HUES64 (cell line): ENCODE measurements around the gene ATP1A1.
A peak's percentile ranks its signal among the peaks of the same experiment; 100 is the strongest.

Experiments
- H3K27ac ChIP-seq: 2 replicates; pipeline ENCODE4 v1.7.0; 2013; ENCODE audit warnings: low read depth, low read length, inconsistent platforms
- H3K27me3 ChIP-seq: 2 replicates; pipeline ENCODE4 v1.6.1; 2013; ENCODE audit warnings: mild to moderate bottlenecking, low read length; ENCODE audit not compliant: insufficient read depth
- H3K36me3 ChIP-seq: 2 replicates; pipeline ENCODE4 v1.6.1; 2013; ENCODE audit warnings: mild to moderate bottlenecking, low read length; ENCODE audit not compliant: insufficient read depth
- H3K4me1 ChIP-seq: 2 replicates; pipeline ENCODE4 v1.6.1; 2013; ENCODE audit warnings: mild to moderate bottlenecking, low read length, moderate library complexity; ENCODE audit not compliant: insufficient read depth
- H3K4me3 ChIP-seq: 2 replicates; pipeline ENCODE4 v1.5.1; 2013; ENCODE audit warnings: mild to moderate bottlenecking, low read length, moderate library complexity
- H3K9ac ChIP-seq: 2 replicates; pipeline ENCODE4 v1.6.1; 2013; ENCODE audit warnings: mild to moderate bottlenecking, low read depth, low read length
- H3K9me3 ChIP-seq: 2 replicates; pipeline ENCODE4 v1.6.1; 2013; ENCODE audit warnings: low read depth, low read length; ENCODE audit not compliant: insufficient read depth
- WGBS: fragments of 150-250, 120-280 bp; methylation state at CpG from one replicate; pipeline ENCODE4 v1.1.7; 2013; ENCODE audit warnings: missing lambda C conversion rate; 5-methylcytosine and 5-hydroxymethylcytosine counted together

Gene ATP1A1

DNA sequence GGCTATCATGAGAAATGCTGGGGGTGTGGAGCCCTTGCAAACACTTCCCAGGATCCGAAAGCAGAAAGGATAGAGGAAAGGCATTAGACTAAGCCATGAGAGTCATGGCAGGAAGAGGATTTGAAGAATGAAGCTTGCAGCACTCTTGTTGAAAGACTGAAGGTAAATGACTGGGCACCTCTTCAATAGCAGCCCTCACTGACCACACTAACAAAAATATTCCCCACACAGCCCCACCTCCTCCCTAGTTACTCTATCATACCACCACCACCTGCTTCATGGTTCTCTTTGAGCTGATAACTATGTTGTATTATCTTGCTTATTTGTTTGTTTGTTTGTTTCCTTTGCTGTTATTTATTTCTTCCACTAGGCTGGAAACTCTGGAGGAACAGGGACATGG lies 13.2 kb upstream of the ATP1A1 start:
- Histone ChIP-seq H3K4me3 (no peak overlapping the region), H3K27ac (no peak overlapping the region), H3K36me3 (no peaks in the 10 kb centered on the region), H3K27me3 (no peaks in the 10 kb centered on the region), H3K4me1 (peaks cover 11% of the 10 kb centered on the region), H3K9me3 (no peaks in the 10 kb centered on the region), H3K9ac (no peak overlapping the region)
- 78% methylated on average over 1 of the region's 1 CpG for WGBS

DNA sequence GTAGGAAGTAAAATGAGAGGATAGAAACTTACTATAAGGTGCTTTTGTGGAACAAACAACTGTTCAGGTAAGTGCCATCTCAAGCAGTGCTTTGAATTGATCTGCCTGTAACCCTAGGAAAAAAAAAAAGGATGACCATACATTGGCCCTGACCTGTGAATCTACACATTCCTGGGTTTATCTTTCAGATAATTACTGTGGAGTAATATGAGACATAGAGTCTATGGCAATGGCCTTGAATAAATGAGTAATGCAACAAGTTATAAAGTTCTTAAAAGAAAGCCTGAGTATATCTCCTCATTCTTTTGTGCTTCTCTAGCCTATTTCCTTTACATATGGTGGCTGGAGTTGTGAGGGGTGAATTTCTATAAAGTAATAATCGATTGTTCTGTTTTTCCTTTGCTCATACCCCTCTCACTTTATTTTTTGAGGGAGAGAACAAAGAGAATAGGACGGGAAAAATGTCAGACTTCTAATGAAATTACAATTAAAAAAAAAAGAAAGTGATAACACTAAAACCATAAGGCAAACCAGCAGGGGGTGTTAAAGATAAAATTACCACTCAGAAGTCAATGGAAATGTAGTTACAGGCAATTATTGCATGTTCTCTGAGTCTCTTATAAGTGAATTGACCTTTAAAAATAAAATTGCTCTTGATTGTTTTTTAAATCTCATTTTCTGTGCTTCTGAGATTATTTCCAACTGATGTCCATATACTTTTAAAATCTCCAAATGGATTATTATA lies 12.4 kb upstream of the ATP1A1 start:
- H3K27me3 ChIP-seq: no peaks in the 10 kb centered on the region
- no peak overlapping the region for H3K9ac ChIP-seq
- WGBS: no CpG with 5 or more reads among the region's 2 CpGs
- H3K36me3 ChIP-seq: no peaks in the 10 kb centered on the region
- H3K27ac ChIP-seq: no peak overlapping the region
- H3K9me3 ChIP-seq: no peaks in the 10 kb centered on the region
- peaks cover 11% of the 10 kb centered on the region for H3K4me1 ChIP-seq
- H3K4me3 ChIP-seq: no peak overlapping the region

DNA sequence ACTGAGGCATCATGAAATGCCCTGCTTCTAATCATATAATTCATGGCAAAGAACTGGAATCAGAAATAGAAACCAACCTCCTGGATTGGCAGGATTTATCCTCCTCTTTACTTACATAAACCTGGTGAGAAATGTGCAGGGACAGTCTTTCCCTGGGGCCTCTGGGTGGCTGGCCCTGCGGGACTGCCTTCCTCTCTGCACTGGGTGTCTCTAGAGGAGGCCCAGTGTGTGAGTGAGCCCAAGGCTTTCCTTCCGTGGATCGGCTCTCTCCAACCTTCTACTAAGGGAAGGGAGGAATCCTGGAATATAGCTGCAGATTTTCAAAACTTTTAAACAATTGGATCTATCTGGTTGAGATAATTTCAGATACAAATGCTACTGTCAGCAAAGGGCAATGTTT lies 11.4 kb upstream of the ATP1A1 start:
- Histone ChIP-seq H3K9ac (no peak overlapping the region), H3K27me3 (no peaks in the 10 kb centered on the region), H3K4me1 (peaks cover 11% of the 10 kb centered on the region), H3K9me3 (no peaks in the 10 kb centered on the region), H3K27ac (no peak overlapping the region), H3K4me3 (no peak overlapping the region), H3K36me3 (no peaks in the 10 kb centered on the region)
- 83% methylated on average over 1 of the region's 3 CpGs for WGBS

DNA sequence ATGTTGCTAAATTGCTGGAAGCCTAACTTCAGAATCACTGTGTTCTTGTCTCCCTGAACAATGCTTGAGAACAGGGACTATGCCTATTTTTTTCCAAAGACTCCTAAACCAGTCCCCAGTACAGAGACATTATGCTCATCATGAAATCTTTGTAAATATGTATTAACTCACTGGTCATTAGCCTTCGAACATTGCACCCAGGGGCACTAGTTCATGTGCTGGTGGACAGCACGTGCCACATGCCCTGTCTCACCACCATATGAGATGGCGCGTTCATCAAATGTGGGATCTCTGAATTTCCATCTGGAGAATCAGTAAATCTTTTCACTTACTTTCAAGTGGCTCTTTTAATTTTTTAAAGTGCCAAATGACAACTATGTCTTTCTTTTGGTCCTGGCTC lies 11.0 kb upstream of the ATP1A1 start:
- H3K27me3 ChIP-seq: no peaks in the 10 kb centered on the region
- H3K36me3 ChIP-seq: no peaks in the 10 kb centered on the region
- no peak overlapping the region for H3K4me3 ChIP-seq
- peaks cover 11% of the 10 kb centered on the region for H3K4me1 ChIP-seq
- no peak overlapping the region for H3K27ac ChIP-seq
- H3K9ac ChIP-seq: no peak overlapping the region
- 97% methylated on average over 4 of the region's 4 CpGs for WGBS
- H3K9me3 ChIP-seq: no peaks in the 10 kb centered on the region

DNA sequence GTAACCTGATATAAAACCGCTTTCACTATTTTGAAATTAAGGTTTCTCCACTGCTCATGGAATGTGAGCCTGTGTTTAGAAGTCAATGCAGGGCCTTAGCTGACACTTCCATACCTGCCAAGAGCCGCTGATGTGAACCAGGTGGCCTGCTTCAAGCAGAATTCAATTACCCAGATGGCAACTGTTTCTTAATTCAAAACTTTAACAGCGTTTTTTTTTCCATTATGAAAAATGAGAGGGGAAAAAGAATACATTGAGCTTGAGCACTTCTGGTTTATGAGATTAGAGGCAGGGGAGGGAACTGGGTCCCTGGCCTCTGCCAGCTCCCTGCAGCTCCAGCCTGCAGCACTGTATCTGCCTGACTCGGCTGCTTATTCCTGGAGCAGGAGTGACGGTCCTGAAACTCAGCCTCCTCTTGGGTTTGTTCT lies 7.7 kb upstream of the ATP1A1 start:
- 89% methylated on average over 4 of the region's 5 CpGs for WGBS
- Histone ChIP-seq H3K36me3 (no peaks in the 10 kb centered on the region), H3K9ac (no peak overlapping the region), H3K9me3 (no peaks in the 10 kb centered on the region), H3K27ac (no peak overlapping the region), H3K4me1 (no peaks in the 10 kb centered on the region), H3K27me3 (no peaks in the 10 kb centered on the region), H3K4me3 (no peak overlapping the region)

DNA sequence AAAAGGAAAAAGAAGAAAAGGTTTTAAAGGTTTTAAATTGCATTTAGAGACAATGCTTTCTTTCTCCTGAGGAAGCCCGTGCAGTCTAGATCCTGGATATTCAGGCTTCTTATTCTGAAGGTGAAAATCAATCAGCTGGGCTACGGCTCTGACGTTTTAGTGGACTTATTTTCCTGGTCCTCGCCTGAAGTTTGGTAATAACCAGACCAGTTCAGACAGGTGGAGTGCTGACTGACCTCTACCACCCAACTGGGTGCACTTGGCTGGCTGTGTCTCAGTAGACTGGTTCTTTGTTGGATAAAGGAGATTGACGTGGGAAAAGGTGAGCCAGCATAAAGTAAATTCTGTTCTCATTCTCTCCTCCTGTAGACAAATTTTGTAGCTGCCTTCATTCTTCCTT lies 7.2 kb upstream of the ATP1A1 start:
- 88% methylated on average over 5 of the region's 5 CpGs for WGBS
- Histone ChIP-seq H3K27ac (no peak overlapping the region), H3K27me3 (no peaks in the 10 kb centered on the region), H3K9me3 (no peaks in the 10 kb centered on the region), H3K36me3 (no peaks in the 10 kb centered on the region), H3K9ac (no peak overlapping the region), H3K4me3 (no peak overlapping the region), H3K4me1 (no peaks in the 10 kb centered on the region)

DNA sequence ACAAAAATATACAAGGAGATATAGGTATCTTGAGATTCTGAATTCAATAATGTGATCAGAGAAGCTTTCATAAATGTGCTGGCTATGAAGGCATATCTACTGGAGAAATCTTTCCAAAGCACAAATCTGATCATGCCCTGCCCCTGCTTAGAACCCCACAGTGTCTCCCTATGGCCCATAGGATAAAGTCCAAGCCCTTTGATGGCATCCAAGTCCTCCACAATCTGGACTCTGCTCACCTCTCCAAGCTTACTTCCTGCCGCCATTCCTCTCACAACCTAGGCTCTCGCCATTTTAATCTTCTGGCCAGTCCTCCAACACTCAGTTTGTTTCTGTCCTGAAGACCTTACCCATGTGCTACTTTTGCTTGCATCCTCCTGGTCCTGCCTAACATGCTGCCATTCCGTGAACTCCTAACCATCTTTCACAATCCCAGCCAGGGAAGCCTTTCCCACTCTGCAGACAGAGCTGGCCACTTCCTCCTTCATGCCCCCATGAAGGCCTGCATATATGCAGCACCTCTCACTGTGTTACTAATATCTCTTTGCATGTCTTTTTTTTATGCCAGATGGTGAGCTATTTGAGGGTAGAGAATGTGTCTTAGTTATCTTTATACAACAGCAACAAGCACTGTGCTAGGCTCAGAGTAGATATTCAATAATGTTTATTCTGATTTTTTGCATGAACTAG lies 5.6 kb upstream of the ATP1A1 start:
- H3K4me1 ChIP-seq: peaks cover 4% of the 10 kb centered on the region; the same call in 1 of the 2 replicates
- H3K36me3 ChIP-seq: no peaks in the 10 kb centered on the region
- H3K9me3 ChIP-seq: no peaks in the 10 kb centered on the region
- H3K27ac ChIP-seq: no peak overlapping the region
- 89% methylated on average over 3 of the region's 3 CpGs for WGBS
- no peak overlapping the region for H3K4me3 ChIP-seq
- H3K9ac ChIP-seq: no peak overlapping the region
- H3K27me3 ChIP-seq: peaks cover 10% of the 10 kb centered on the region

DNA sequence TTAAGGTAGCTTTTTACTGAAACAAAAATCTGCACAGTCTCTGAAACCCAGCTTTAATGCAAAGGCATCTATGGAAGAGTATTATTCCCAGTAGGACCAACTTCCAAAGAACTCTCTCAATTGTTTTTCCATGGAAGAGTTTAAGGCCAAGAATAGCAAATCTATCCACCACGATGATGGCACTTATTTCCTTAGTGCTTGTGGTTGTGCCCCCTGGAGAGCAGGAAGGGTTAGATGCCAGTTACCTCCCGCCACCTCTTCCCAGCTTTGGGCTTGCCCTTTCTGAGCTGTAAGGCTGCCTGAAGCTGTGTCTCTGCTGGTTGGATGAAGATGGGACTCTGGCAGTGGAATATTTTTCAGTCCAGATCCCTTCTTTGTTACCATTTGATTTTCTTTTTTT lies 4.8 kb upstream of the ATP1A1 start:
- Histone ChIP-seq H3K27ac (no peak overlapping the region), H3K36me3 (no peaks in the 10 kb centered on the region), H3K4me1 (peaks cover 4% of the 10 kb centered on the region; the same call in 1 of the 2 replicates), H3K4me3 (no peak overlapping the region), H3K9me3 (no peaks in the 10 kb centered on the region), H3K9ac (no peak overlapping the region), H3K27me3 (peaks cover 11% of the 10 kb centered on the region)
- 86% methylated on average over 2 of the region's 2 CpGs for WGBS

DNA sequence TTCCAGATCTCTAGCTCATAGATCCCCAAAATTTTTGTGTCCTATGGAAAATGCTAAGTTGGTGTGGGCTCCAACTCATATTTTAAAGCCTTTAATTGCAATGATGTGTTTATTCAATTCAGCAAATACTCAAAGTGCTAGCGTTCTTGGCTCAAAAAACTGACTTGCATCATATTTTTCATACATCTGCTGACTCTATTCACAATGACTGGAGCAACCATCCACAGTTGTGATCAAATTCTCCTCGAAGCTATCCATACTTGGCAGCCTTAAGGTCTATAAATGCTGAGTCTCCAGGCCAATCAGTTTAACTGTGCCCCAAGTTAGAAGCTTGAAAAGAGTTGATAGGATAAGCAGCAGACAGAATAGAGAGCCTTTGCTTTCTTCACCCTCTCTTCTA lies 2.9 kb upstream of the ATP1A1 start:
- H3K27ac ChIP-seq: no peak overlapping the region
- peaks cover 11% of the 10 kb centered on the region for H3K27me3 ChIP-seq
- H3K4me3 ChIP-seq: no peak overlapping the region
- H3K9ac ChIP-seq: no peak overlapping the region
- no peaks in the 10 kb centered on the region for H3K36me3 ChIP-seq
- H3K9me3 ChIP-seq: no peaks in the 10 kb centered on the region
- peaks cover 10% of the 10 kb centered on the region for H3K4me1 ChIP-seq
- WGBS: 93% methylated on average over 2 of the region's 2 CpGs

DNA sequence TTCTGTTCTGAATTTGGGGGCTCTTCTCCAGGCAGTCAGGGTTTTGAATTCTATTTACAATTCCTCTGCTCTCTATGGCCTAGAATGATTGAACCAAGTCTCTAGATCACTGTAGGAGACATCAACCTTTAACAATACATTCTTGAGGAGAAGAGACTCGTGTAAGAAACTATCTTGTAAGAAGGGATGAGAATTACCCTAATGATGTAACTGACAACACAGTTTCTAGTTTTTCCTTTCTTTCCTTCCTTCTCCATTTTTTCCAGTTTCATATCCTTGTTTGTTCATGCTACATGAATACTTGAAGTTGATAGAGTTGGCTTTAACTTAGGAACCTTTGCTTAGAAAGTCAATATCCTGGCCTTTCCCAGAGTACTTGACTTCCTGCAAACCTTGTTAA lies 1.3 kb upstream of the ATP1A1 start:
- Histone ChIP-seq H3K4me3 (peak overlapping the region; percentile 77; the same call in 1 of the 2 replicates), H3K27me3 (peaks cover 11% of the 10 kb centered on the region), H3K4me1 (peaks cover 26% of the 10 kb centered on the region), H3K27ac (no peak overlapping the region), H3K36me3 (no peaks in the 10 kb centered on the region), H3K9me3 (no peaks in the 10 kb centered on the region), H3K9ac (no peak overlapping the region)
- no CpG with 5 or more reads among the region's 1 CpG for WGBS

DNA sequence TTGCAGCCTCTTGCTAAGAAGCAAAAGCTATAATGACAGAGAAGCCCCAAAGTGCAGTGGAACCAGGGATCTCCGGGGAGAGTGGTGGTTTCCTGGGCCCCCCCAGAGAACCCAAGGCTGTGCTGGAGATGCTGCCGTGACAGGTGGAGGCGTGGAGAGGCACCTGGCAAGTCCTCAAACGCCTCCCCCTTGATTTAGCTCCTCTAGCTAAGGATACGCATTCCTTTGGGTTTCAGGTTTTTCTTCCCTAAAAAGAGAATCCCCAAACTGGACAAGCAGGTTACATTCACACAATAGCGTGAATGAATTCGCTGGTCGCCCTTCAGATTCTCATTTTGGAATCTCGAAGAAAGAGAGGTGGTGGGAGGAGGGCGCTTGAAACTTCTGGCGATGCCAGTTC lies 853 bp upstream of the ATP1A1 start:
- H3K27ac ChIP-seq: peak overlapping the region; percentile 77; the same call in 1 of the 2 replicates
- peak overlapping the region; percentile 72 for H3K9ac ChIP-seq
- peak overlapping the region; percentile 77 for H3K4me3 ChIP-seq
- no peaks in the 10 kb centered on the region for H3K36me3 ChIP-seq
- peaks cover 11% of the 10 kb centered on the region for H3K27me3 ChIP-seq
- WGBS: 33% methylated on average over 11 of the region's 11 CpGs
- H3K9me3 ChIP-seq: no peaks in the 10 kb centered on the region
- H3K4me1 ChIP-seq: peaks cover 30% of the 10 kb centered on the region
